HepG2 (cell line): ENCODE measurements around the gene NEK8. TPM values are rescaled to one million over a fixed set of nuclear protein-coding genes. Genes with fewer than 3 reads are reported as not detected.
A peak's percentile ranks its signal among the peaks of the same experiment; 100 is the strongest.

Experiments
- ATAC-seq: fragments of 200-7000 bp; cut with Tn5 transposase; 3 replicates; pipeline ENCODE4 v1.9.1; 2020; ENCODE audit warnings: mild to moderate bottlenecking, moderate library complexity
- BruUV-seq: library from RNA; stranded (reverse); fragments of 400-500 nt; replicated peaks from 2 replicates; lab custom pipeline; 2021; lab: Mats Ljungman, UMichigan
- CTCF ChIA-PET: fragments of 300-600 bp; formaldehyde crosslinking; extraction: SDS; loops from one replicate; lab custom pipeline; 2021; ENCODE audit warnings: low total read pairs, inconsistent platforms, low intra/inter-chr PET ratio; lab: Yijun Ruan, JAX
- POLR2A ChIA-PET: fragments of 350-600 bp; sonication (Branson Sonifier 250); formaldehyde crosslinking; loops from one replicate; lab custom pipeline; 2020; ENCODE audit warnings: antibody characterized with exemption, inconsistent platforms; lab: Yijun Ruan, JAX
- DNase-seq: peaks from one replicate; pipeline ENCODE4 v3.0.0-alpha.2; 2015; ENCODE audit warnings: low spot score
- FAIRE-seq: peaks from 3 replicates; lab custom pipeline; 2011; peaks lifted over from hg19 to GRCh38; lab: Jason Lieb, UNC
- H2AFZ ChIP-seq: one replicate; pipeline ENCODE4 v1.6.1; 2011; ENCODE audit warnings: low read length, inconsistent platforms
- H3K27ac ChIP-seq: fragments of 300-600 bp; 3 replicates; pipeline ENCODE4 v1.8.0; 2011; ENCODE audit warnings: mixed run types, mild to moderate bottlenecking, mixed read lengths, low read length, inconsistent platforms; ENCODE audit not compliant: insufficient read depth; ENCODE audit errors: extremely low read length
- H3K27me3 ChIP-seq, 2 experiments: fragments of 200-600 bp in 1 of 2; 2 replicates in 1 of 2; 3 replicates in 1 of 2; pipeline versions ENCODE4 v1.6.0 to v1.8.0; 2011; ENCODE audit warnings: low read length in 2 of 2, mild to moderate bottlenecking in 2 of 2, moderate library complexity in 2 of 2, inconsistent platforms in 1 of 2; ENCODE audit not compliant: insufficient read depth in 2 of 2, control insufficient read depth in 1 of 2
- H3K36me3 ChIP-seq, 2 experiments: fragments of 200-600 bp in 1 of 2; replicated peaks in 1 of 2; 2 replicates in 1 of 2; 3 replicates in 1 of 2; pipeline versions ENCODE4 v1.5.1 to v1.8.0; 2011; ENCODE audit warnings: low read length in 2 of 2, inconsistent platforms in 1 of 2; ENCODE audit not compliant: insufficient read depth in 2 of 2, control insufficient read depth in 1 of 2
- H3K4me1 ChIP-seq: 2 replicates; pipeline ENCODE4 v1.5.1; 2012; ENCODE audit warnings: low read length, inconsistent platforms; ENCODE audit not compliant: insufficient read depth
- H3K4me2 ChIP-seq: 2 replicates; pipeline ENCODE4 v1.6.0; 2011; ENCODE audit warnings: low read depth, low read length, inconsistent platforms
- H3K4me3 ChIP-seq, 3 experiments: fragments of 200-600 bp in 1 of 3; sonication (generic), shearing (Covaris generic) in 1 of 3; replicated peaks in 1 of 3; 2 replicates each; pipeline ENCODE4 v1.5.1; 2011 to 2016; ENCODE audit warnings: low read length in 3 of 3, inconsistent platforms in 2 of 3, low read depth in 2 of 3, mild to moderate bottlenecking in 2 of 3, control low read depth in 1 of 3, mixed read lengths in 1 of 3; ENCODE audit not compliant: insufficient read depth in 1 of 3
- H3K79me2 ChIP-seq: one replicate; pipeline ENCODE4 v1.6.1; 2011; ENCODE audit warnings: low read length, inconsistent platforms; ENCODE audit not compliant: insufficient read depth
- H3K9ac ChIP-seq: 2 replicates; pipeline ENCODE4 v1.6.0; 2011; ENCODE audit warnings: mild to moderate bottlenecking, low read depth, low read length, inconsistent platforms; ENCODE audit not compliant: insufficient read depth
- H3K9me3 ChIP-seq: 2 replicates; pipeline ENCODE4 v1.5.1; 2012; ENCODE audit warnings: mild to moderate bottlenecking, low read length
- H4K20me1 ChIP-seq: 2 replicates; pipeline ENCODE4 v1.6.0; 2011; ENCODE audit warnings: inconsistent platforms, mild to moderate bottlenecking, low read length, moderate library complexity; ENCODE audit not compliant: insufficient read depth
- POLR2A ChIP-seq, 2 experiments: IDR thresholded peaks; 2 replicates each; pipeline ENCODE4 v1.6.1; 2011; ENCODE audit warnings: low read depth in 2 of 2, low read length in 2 of 2, mild to moderate bottlenecking in 1 of 2, moderate library complexity in 1 of 2; ENCODE audit not compliant: insufficient read depth in 1 of 2
- RFX1 ChIP-seq: fragments of 450-650 bp; IDR thresholded peaks from 2 replicates; pipeline ENCODE4 v1.6.1; 2017
- WGBS: methylation state at CpG from one replicate; pipeline ENCODE4 v1.1.6; 2017; ENCODE audit warnings: low lambda C conversion rate; 5-methylcytosine and 5-hydroxymethylcytosine counted together
- in situ Hi-C: cut with HindIII; loops from 2 replicates; pipeline ENCODE4 v1.10.0; 2017; ENCODE audit warnings: low pct_unique_long_range_greater_than_20kb; ENCODE audit not compliant: extremely low pct_ligation_motif_present
- intact Hi-C: fragments of 100-400 bp; cut with micrococcal nuclease; formaldehyde crosslinking; loops from one replicate; pipeline ENCODE4 v1.10.0; 2022; ENCODE audit not compliant: unreplicated experiment
- polyA plus RNA-seq, 8 experiments: library from polyadenylated mRNA; depleted of rRNA in 3 of 8; stranded (reverse) in 7 of 8; unstranded in 1 of 8; fragments of >200 nt; fragmentation: Illumina TruSeq in 4 of 8; extraction: Trizol in 4 of 8; gene quantifications; 2 replicates each; pipeline versions ENCODE4 v1.2.1 to v1.2.3, GENCODE V29; 2011 to 2016; ENCODE audit warnings: low read depth in 4 of 8, missing spikeins in 1 of 8, mixed read lengths in 1 of 8; ENCODE audit not compliant: insufficient read depth in 1 of 8
- total RNA-seq, 5 experiments: library from RNA; depleted of rRNA; stranded (reverse); fragments of >200 nt; fragmentation: Illumina TruSeq; extraction: Trizol; gene quantifications; 2 replicates each; pipeline ENCODE4 v1.2.3, GENCODE V29; 2016; ENCODE audit warnings: low read depth in 1 of 5
- TF ChIP-seq, protein P1 (sequence below): sonication (generic); formaldehyde crosslinking; IDR thresholded peaks from 2 replicates; pipeline ENCODE4 v1.5.1; 2020; ENCODE audit warnings: missing genetic modification reagents, mild to moderate bottlenecking, borderline replicate concordance

NEK8 gene
- total and polyA plus RNA-seq, 2 of the 13 experiments (the other 11 are each of a cell fraction or from before 2014, with no cell fraction given): 5.8 to 13.5 TPM

DNA sequence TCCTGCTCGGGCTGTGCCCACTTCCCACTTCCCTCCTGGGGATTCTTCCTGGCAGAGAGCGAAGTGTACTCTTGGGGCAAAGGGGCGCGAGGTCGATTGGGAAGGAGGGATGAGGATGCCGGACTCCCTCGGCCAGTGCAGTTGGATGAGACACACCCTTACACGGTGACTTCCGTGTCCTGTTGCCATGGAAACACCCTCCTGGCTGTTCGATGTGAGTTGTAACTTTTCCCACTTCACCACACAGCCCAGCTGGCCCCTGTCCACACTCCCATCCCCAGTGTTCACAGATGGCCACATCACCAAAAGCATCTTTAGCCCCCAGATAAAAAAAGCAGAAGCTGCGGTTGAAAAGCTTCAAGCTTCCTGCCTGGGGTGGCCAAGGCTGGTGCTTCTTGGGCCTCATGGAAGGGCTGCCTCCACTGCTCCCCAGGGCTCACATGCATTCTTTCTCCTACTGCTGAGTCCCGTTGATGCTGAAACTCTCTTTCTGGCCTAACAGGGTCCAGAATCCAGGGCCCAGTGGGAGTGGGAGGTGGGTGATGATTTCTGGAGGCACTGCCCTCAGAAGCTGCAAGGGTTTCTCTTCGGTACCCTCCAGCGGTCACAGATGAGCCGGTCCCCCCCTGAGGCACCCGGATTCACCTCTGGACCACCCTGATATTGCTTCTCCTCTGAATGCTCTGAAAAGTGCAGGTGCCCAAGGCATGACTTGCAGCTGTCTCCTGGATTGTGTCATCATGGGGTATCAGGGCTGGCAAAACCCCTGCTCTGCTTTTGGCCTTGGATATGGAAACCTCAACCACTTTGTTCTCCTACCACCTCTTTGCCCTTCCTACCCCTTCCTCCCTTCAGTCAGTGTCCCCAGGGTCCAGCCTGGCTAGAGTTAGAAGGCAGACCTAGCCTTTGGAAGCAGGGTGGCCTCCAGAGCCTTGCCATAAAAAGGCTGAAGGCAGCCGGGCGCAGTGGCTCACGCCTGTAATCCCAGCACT lies 13.1 kb downstream of the NEK8 start:
- Histone ChIP-seq H2AFZ (no peak overlapping the region), H3K4me2 (no peak overlapping the region), H3K4me1 (peaks cover 33% of the 10 kb centered on the region), H3K4me3 (no peak overlapping the region), H4K20me1 (peaks cover 12% of the 10 kb centered on the region), H3K27me3 (no peaks in the 10 kb centered on the region; a peak in 1 of 5 replicates), H3K27ac (no peak overlapping the region), H3K9ac (no peak overlapping the region), H3K79me2 (peaks cover 25% of the 10 kb centered on the region), H3K9me3 (no peaks in the 10 kb centered on the region), H3K36me3 (peaks cover 10 to 12% of the 10 kb centered on the region in 2 experiments; a peak in 4 of 5 replicates)
- no TSS peak for BruUV-seq
- FAIRE-seq (no peak), ATAC-seq (no peak), DNase-seq (no peak)
- POLR2A ChIA-PET: interaction anchor here (1.2 to 12.3 kb wide), 3 partner anchors 14 to 67 kb away, joined by 3 to 590 read pairs (median 92); partner anchors contain the start of genes NEK8, RPL23A and TLCD1
- CTCF ChIA-PET: no interaction called here
- in situ Hi-C loops: loop anchor here (25.0 kb wide), 1 partner anchor 371 kb away; no protein-coding TSS in a partner anchor
- intact Hi-C loops: no loop called here
- TF ChIP-seq RFX1 (peak; percentile 59), POLR2A (IDR thresholded peaks at IDR 0.05; ENCODE audit: insufficient read depth in 1 of 2, low read depth in 2 of 2, low read length in 2 of 2) (0 out of 4 replicates have a peak, but pooled peaks of 1 of the 2 experiments have one; percentile 6)
- TF ChIP-seq, protein P1, sequence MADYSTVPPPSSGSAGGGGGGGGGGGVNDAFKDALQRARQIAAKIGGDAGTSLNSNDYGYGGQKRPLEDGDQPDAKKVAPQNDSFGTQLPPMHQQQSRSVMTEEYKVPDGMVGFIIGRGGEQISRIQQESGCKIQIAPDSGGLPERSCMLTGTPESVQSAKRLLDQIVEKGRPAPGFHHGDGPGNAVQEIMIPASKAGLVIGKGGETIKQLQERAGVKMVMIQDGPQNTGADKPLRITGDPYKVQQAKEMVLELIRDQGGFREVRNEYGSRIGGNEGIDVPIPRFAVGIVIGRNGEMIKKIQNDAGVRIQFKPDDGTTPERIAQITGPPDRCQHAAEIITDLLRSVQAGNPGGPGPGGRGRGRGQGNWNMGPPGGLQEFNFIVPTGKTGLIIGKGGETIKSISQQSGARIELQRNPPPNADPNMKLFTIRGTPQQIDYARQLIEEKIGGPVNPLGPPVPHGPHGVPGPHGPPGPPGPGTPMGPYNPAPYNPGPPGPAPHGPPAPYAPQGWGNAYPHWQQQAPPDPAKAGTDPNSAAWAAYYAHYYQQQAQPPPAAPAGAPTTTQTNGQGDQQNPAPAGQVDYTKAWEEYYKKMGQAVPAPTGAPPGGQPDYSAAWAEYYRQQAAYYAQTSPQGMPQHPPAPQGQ (CRISPR knock-in tag): no peak
- TF ChIP-seq, all 625 proteins: peak for 2
- 90% methylated on average over 14 of the region's 19 CpGs for whole genome bisulfite sequencing
